Measurements from ENCODE around the gene MT3. TPM values are rescaled to one million over a fixed set of nuclear protein-coding genes. Genes with fewer than 3 reads are reported as not detected.
A peak's percentile ranks its signal among the peaks of the same experiment; 100 is the strongest.

Gene MT3
- total and polyA plus RNA-seq, 5 donors from 2014 or later = 1.2 TPM; not detected in 4

GRCh38 chr16:56583351-56584168 is 5.8 kb upstream of the MT3 start:
- Histone ChIP-seq H3K9me3 (ENCODE audit: control insufficient read depth in 2 of 2, low read length in 2 of 2) (no peaks in the 10 kb centered on the region), H3K4me1 (ENCODE audit: control insufficient read depth, insufficient read depth, low read length, poor library complexity, severe bottlenecking) (no peaks in the 10 kb centered on the region), H3K4me3 (ENCODE audit: low read depth, low read length) (no peak overlapping the region), H3K27ac (ENCODE audit: insufficient read depth, low read length, poor library complexity, severe bottlenecking) (no peak overlapping the region), H3K36me3 (ENCODE audit: control insufficient read depth, insufficient read depth, low read length) (no peaks in the 10 kb centered on the region), H3K27me3 (ENCODE audit: control insufficient read depth, insufficient read depth, low read length) (peaks cover 4% of the 10 kb centered on the region)
- H3K4me3 Mint-ChIP-seq = no peak overlapping the region
- no peaks in the 10 kb centered on the region for H3K36me3 Mint-ChIP-seq
- H3K27me3 Mint-ChIP-seq = peaks cover 45% of the 10 kb centered on the region
- H3K27ac Mint-ChIP-seq = no peak overlapping the region
- DNase-seq (no peak), ATAC-seq (ENCODE audit: low read depth in 2 of 2) (no peak)
- no peaks in the 10 kb centered on the region for H3K4me1 Mint-ChIP-seq
- H3K9me3 Mint-ChIP-seq = peaks cover 0 to 2% (median 0%) of the 10 kb centered on the region in 7 donors

DNA sequence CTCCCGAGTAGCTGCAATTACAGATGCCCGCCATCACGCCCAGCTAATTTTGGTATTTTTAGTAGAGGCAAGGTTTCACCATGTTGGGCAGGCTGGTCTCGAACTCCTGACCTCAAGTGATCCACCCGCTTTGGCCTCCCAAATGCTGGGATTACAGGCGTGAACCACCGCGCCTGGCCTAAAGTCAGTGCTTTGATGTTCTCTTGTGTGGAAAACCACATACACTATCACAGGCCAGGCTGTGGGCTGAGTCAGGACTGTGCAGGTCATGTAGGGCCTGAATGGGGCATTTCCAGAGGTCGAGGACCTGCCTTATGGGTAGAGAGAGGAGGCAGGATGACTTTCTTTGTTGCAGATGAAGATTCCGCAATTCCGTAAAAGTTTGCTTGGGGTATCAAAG is 5.1 kb upstream of the MT3 start:
- Histone ChIP-seq H3K36me3 (ENCODE audit: control insufficient read depth, insufficient read depth, low read length) (no peaks in the 10 kb centered on the region), H3K27ac (ENCODE audit: insufficient read depth, low read length, poor library complexity, severe bottlenecking) (no peak overlapping the region), H3K4me1 (ENCODE audit: control insufficient read depth, insufficient read depth, low read length, poor library complexity, severe bottlenecking) (peaks cover 3% of the 10 kb centered on the region), H3K4me3 (ENCODE audit: low read depth, low read length) (no peak overlapping the region), H3K9me3 (ENCODE audit: control insufficient read depth in 2 of 2, low read length in 2 of 2) (no peaks in the 10 kb centered on the region), H3K27me3 (ENCODE audit: control insufficient read depth, insufficient read depth, low read length) (peaks cover 4% of the 10 kb centered on the region)
- peaks cover 0 to 3% (median 0%) of the 10 kb centered on the region in 7 donors for H3K9me3 Mint-ChIP-seq
- H3K36me3 Mint-ChIP-seq = no peaks in the 10 kb centered on the region
- H3K4me3 Mint-ChIP-seq = no peak overlapping the region
- H3K27me3 Mint-ChIP-seq = peaks cover 50% of the 10 kb centered on the region
- no peak for ATAC-seq (ENCODE audit: low read depth in 2 of 2)
- DNase-seq = no peak
- peaks cover 0 to 4% (median 2%) of the 10 kb centered on the region in 4 donors for H3K4me1 Mint-ChIP-seq
- H3K27ac Mint-ChIP-seq = no peak overlapping the region

DNA sequence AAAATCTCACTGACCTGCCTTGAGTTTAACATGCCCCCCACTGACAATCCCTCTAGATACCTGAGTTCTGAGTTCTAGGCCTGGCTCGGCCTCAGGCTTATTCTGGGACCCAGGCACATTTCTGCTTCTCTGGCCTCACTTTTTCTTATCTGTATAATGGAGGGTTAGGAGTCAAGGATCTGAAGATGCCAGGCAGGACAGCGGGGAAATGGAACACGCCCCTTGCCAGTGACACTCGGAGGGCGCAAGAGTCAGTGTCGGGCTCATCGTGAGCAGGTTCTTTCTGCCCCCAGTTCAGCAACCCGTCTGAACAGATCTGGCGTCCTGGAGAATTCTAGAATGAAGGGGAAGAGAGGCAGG is 567 bp upstream of the MT3 start:
- peak overlapping the region in 2 of 4 donors; percentile 70 to 83 for H3K4me3 Mint-ChIP-seq
- no peak overlapping the region for H3K27ac Mint-ChIP-seq
- no peaks in the 10 kb centered on the region for H3K36me3 ChIP-seq (ENCODE audit: control insufficient read depth, insufficient read depth, low read length)
- H3K9me3 ChIP-seq (ENCODE audit: control insufficient read depth in 2 of 2, low read length in 2 of 2) = no peaks in the 10 kb centered on the region
- ATAC-seq (ENCODE audit: low read depth in 2 of 2) (no peak), DNase-seq (no peak)
- peaks cover 0 to 6% (median 0%) of the 10 kb centered on the region in 7 donors for H3K9me3 Mint-ChIP-seq
- peaks cover 9% of the 10 kb centered on the region for H3K4me1 ChIP-seq (ENCODE audit: control insufficient read depth, insufficient read depth, low read length, poor library complexity, severe bottlenecking)
- H3K4me3 ChIP-seq (ENCODE audit: low read depth, low read length) = no peak overlapping the region
- no peak overlapping the region for H3K27ac ChIP-seq (ENCODE audit: insufficient read depth, low read length, poor library complexity, severe bottlenecking)
- peaks cover 10% of the 10 kb centered on the region for H3K27me3 ChIP-seq (ENCODE audit: control insufficient read depth, insufficient read depth, low read length)
- H3K27me3 Mint-ChIP-seq = peaks cover 63% of the 10 kb centered on the region
- no peaks in the 10 kb centered on the region for H3K36me3 Mint-ChIP-seq
- peaks cover 0 to 15% (median 4%) of the 10 kb centered on the region in 4 donors for H3K4me1 Mint-ChIP-seq

- ATAC-seq (ENCODE audit: low read depth in 2 of 2) = no peak
- Mint-ChIP-seq H3K4me1 (peaks cover 0 to 15% (median 4%) of the 10 kb centered on the region in 4 donors), H3K9me3 (peaks cover 0 to 4% (median 0%) of the 10 kb centered on the region in 7 donors), H3K27ac (no peak overlapping the region), H3K4me3 (no peak overlapping the region), H3K36me3 (no peaks in the 10 kb centered on the region), H3K27me3 (peaks cover 65% of the 10 kb centered on the region)
- no peaks in the 10 kb centered on the region for H3K36me3 ChIP-seq (ENCODE audit: control insufficient read depth, insufficient read depth, low read length)
- H3K9me3 ChIP-seq (ENCODE audit: control insufficient read depth in 2 of 2, low read length in 2 of 2) = no peaks in the 10 kb centered on the region
- no peak overlapping the region for H3K27ac ChIP-seq (ENCODE audit: insufficient read depth, low read length, poor library complexity, severe bottlenecking)
- H3K27me3 ChIP-seq (ENCODE audit: control insufficient read depth, insufficient read depth, low read length) = peaks cover 10% of the 10 kb centered on the region
- peaks cover 9% of the 10 kb centered on the region for H3K4me1 ChIP-seq (ENCODE audit: control insufficient read depth, insufficient read depth, low read length, poor library complexity, severe bottlenecking)
- no peak for DNase-seq
- no peak overlapping the region for H3K4me3 ChIP-seq (ENCODE audit: low read depth, low read length)
Observed at GRCh38 chr16:56591377-56592060, 2.2 kb downstream of the MT3 start.

DNA sequence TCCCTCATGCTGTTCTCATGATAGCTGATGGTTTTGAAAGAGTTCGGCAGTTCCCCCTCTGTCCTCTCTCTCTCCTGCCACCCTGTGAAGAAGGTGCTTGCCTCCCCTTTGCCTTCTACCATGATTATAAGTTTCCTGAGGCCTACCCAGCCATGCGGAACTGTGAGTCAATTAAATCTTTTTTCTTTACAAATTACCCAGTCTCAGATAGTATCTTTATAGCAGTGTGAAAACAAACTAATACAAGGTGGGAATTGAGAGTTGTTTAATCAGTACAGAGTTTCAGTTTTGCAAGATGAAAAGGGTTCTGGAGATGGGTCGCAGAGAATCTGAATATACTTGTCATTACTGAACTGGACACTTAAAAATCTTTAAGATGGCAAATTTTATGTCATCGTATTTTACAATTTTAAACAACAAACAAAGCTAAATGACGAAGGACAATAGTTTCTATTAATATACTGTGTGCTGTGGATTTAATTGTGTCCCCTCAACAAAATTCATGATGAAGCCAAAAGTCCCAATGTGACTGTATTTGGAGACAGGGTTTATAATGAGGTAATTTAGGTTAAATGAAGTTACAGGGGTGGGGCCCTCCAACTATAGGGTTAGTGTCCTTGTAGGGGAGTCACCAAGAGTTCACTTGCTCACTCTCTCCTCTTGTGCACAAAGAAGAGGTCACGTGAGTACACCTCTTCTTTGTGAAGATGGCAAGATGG is 4.4 kb downstream of the MT3 start:
- Histone ChIP-seq H3K27ac (ENCODE audit: insufficient read depth, low read length, poor library complexity, severe bottlenecking) (no peak overlapping the region), H3K4me1 (ENCODE audit: control insufficient read depth, insufficient read depth, low read length, poor library complexity, severe bottlenecking) (peaks cover 9% of the 10 kb centered on the region), H3K4me3 (ENCODE audit: low read depth, low read length) (no peak overlapping the region), H3K36me3 (ENCODE audit: control insufficient read depth, insufficient read depth, low read length) (no peaks in the 10 kb centered on the region), H3K27me3 (ENCODE audit: control insufficient read depth, insufficient read depth, low read length) (peaks cover 12% of the 10 kb centered on the region), H3K9me3 (ENCODE audit: control insufficient read depth in 2 of 2, low read length in 2 of 2) (no peaks in the 10 kb centered on the region)
- H3K27ac Mint-ChIP-seq = no peak overlapping the region
- H3K4me3 Mint-ChIP-seq = no peak overlapping the region
- peaks cover 0 to 4% (median 0%) of the 10 kb centered on the region in 7 donors for H3K9me3 Mint-ChIP-seq
- ATAC-seq (ENCODE audit: low read depth in 2 of 2) (no peak), DNase-seq (no peak)
- peaks cover 0 to 14% (median 4%) of the 10 kb centered on the region in 4 donors for H3K4me1 Mint-ChIP-seq
- no peaks in the 10 kb centered on the region for H3K36me3 Mint-ChIP-seq
- H3K27me3 Mint-ChIP-seq = peaks cover 65% of the 10 kb centered on the region

DNA sequence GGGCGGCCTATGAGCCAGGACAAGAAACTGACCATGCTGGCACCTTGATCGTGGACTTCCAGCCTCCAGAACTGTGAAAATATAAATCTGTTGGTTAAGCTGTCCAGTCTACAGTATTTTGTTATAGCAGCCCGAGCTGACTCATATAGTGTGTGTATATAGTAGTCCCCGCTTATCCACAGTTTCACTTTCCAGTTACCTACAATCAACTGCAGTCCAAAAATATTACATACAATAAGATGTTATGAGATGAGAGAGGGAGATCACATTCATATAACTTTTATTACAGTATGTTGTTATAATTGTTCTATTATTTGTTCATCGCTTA is 4.9 kb downstream of the MT3 start:
- peaks cover 0 to 11% (median 3%) of the 10 kb centered on the region in 4 donors for H3K4me1 Mint-ChIP-seq
- H3K9me3 Mint-ChIP-seq = peaks cover 0 to 2% (median 0%) of the 10 kb centered on the region in 7 donors
- H3K27ac ChIP-seq (ENCODE audit: insufficient read depth, low read length, poor library complexity, severe bottlenecking) = no peak overlapping the region
- no peaks in the 10 kb centered on the region for H3K9me3 ChIP-seq (ENCODE audit: control insufficient read depth in 2 of 2, low read length in 2 of 2)
- DNase-seq (no peak), ATAC-seq (ENCODE audit: low read depth in 2 of 2) (no peak)
- H3K27me3 Mint-ChIP-seq = peaks cover 62% of the 10 kb centered on the region
- H3K4me3 ChIP-seq (ENCODE audit: low read depth, low read length) = no peak overlapping the region
- peaks cover 7% of the 10 kb centered on the region for H3K4me1 ChIP-seq (ENCODE audit: control insufficient read depth, insufficient read depth, low read length, poor library complexity, severe bottlenecking)
- H3K27me3 ChIP-seq (ENCODE audit: control insufficient read depth, insufficient read depth, low read length) = peaks cover 12% of the 10 kb centered on the region
- H3K27ac Mint-ChIP-seq = no peak overlapping the region
- no peaks in the 10 kb centered on the region for H3K36me3 ChIP-seq (ENCODE audit: control insufficient read depth, insufficient read depth, low read length)
- H3K36me3 Mint-ChIP-seq = no peaks in the 10 kb centered on the region
- no peak overlapping the region for H3K4me3 Mint-ChIP-seq

DNA sequence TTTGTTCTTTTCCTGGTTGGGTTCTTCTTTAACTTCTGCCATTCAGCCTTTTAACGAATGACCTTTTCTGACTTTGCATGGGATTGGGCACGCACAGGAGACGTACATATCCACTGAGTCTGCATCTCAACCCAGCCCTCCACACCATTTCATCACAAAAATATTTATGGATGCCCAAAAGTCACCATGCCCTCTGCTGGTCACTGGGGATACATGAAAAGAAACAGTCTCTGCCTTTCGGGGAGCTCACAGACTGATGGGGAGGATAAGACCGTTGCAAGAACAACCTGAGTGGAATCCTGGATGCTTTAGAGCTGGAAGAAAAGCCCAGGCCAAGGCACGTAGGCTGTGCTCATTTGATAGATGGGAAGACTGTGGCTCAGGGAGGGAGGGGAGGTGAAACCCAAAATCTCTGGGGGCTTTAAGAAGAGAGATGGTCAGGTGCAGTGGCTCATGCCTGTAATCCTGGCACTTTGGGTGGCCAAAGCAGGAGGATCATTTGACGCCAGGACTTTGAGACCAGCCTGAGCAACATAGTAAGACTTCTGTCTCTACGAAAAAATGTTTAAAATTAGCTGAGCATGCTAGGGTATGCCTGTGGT is 11.2 kb downstream of the MT3 start:
- no peaks in the 10 kb centered on the region for H3K36me3 ChIP-seq (ENCODE audit: control insufficient read depth, insufficient read depth, low read length)
- DNase-seq (peak in 2 of 3 donors; percentile 36 to 63), ATAC-seq (ENCODE audit: low read depth in 2 of 2) (peak; percentile 60 to 71)
- H3K27me3 ChIP-seq (ENCODE audit: control insufficient read depth, insufficient read depth, low read length) = peaks cover 14% of the 10 kb centered on the region
- H3K27ac ChIP-seq (ENCODE audit: insufficient read depth, low read length, poor library complexity, severe bottlenecking) = no peak overlapping the region
- H3K4me1 ChIP-seq (ENCODE audit: control insufficient read depth, insufficient read depth, low read length, poor library complexity, severe bottlenecking) = no peaks in the 10 kb centered on the region
- H3K4me3 ChIP-seq (ENCODE audit: low read depth, low read length) = no peak overlapping the region
- Mint-ChIP-seq H3K4me1 (peaks cover 0 to 8% (median 3%) of the 10 kb centered on the region in 4 donors), H3K9me3 (no peaks in the 10 kb centered on the region), H3K36me3 (no peaks in the 10 kb centered on the region), H3K4me3 (no peak overlapping the region), H3K27ac (peak overlapping the region in 1 of 3 donors; percentile 29), H3K27me3 (peaks cover 43% of the 10 kb centered on the region)
- no peaks in the 10 kb centered on the region for H3K9me3 ChIP-seq (ENCODE audit: control insufficient read depth in 2 of 2, low read length in 2 of 2)

Measured in CD4-positive, CD25-positive, alpha-beta regulatory T cell (primary cell).